NCI-H1436 treated with DMSO at 0.1 percent for 48 hours (cell line): ENCODE measurements around the gene RFLNA.
"Not testable (repeated sequence)": the region's sequence is repeated elsewhere in the genome, so short reads cannot be mapped to it uniquely, and the experiment has no call there.

Source experiments
- DNase-seq: peaks from one replicate; lab custom pipeline; 2025; lab: John Stamatoyannopoulos, UW

Gene RFLNA

GRCh38 chr12:124319368-124320050 is 24.6 kb downstream of the RFLNA start:
- no peak for DNase-seq

GRCh38 chr12:124321040-124321481 is 26.2 kb downstream of the RFLNA start:
- no peak for DNase-seq

- DNase-seq, result no peak
These were observed 26.8 kb downstream of the RFLNA start for GRCh38 chr12:124321556-124322270.

- no peak for DNase-seq
These were observed 27.5 kb downstream of the RFLNA start for GRCh38 chr12:124322271-124322998.

GRCh38 chr12:124322999-124323328 is 28.1 kb downstream of the RFLNA start:
- DNase-seq, result not testable (repeated sequence)

- DNase-seq, result no peak
These were observed 29.1 kb downstream of the RFLNA start for GRCh38 chr12:124323771-124324530.

GRCh38 chr12:124324803-124325705 is 30.2 kb downstream of the RFLNA start:
- no peak for DNase-seq

- DNase-seq, result no peak
These were observed 31.2 kb downstream of the RFLNA start for GRCh38 chr12:124326104-124326503.

GRCh38 chr12:124326871-124327270 is 32.0 kb downstream of the RFLNA start:
- DNase-seq, result no peak

- no peak for DNase-seq
These were observed 32.6 kb downstream of the RFLNA start for GRCh38 chr12:124327362-124328043.

- DNase-seq, result no peak
These were observed 33.2 kb downstream of the RFLNA start for GRCh38 chr12:124328116-124328515.

- DNase-seq, result no peak
These were observed 33.7 kb downstream of the RFLNA start for GRCh38 chr12:124328636-124329035.

- no peak for DNase-seq
These were observed 37.3 kb downstream of the RFLNA start for GRCh38 chr12:124332058-124332672.

- DNase-seq, result no peak
These were observed 38.0 kb downstream of the RFLNA start for GRCh38 chr12:124332900-124333299.

GRCh38 chr12:124333724-124334123 is 38.8 kb downstream of the RFLNA start:
- DNase-seq, result no peak

- no peak for DNase-seq
These were observed 39.4 kb downstream of the RFLNA start for GRCh38 chr12:124334266-124334665.

- DNase-seq, result no peak
These were observed 40.1 kb downstream of the RFLNA start for GRCh38 chr12:124334976-124335375.

- DNase-seq, result no peak
These were observed 40.7 kb downstream of the RFLNA start for GRCh38 chr12:124335426-124336183.

GRCh38 chr12:124336184-124336437 is 41.2 kb downstream of the RFLNA start:
- no peak for DNase-seq
